SK-N-SH treated with all-trans-retinoic acid at 6 μM for 48 hours (cell line): ENCODE measurements around the gene ERN1.

ENCODE experiments used
- ATAC-seq: fragments of 200-7000 bp; cut with Tn5 transposase; 3 replicates; pipeline ENCODE4 v1.9.1; 2020; ENCODE audit warnings: mild to moderate bottlenecking, moderate library complexity
- ARNTL ChIP-seq: fragments of 450-650 bp; formaldehyde crosslinking; IDR thresholded peaks from 2 replicates; pipeline ENCODE4 v1.5.0; 2020; ENCODE audit warnings: low read depth, mild to moderate bottlenecking, moderate library complexity, borderline replicate concordance
- BACH2 ChIP-seq: fragments of 250-450 bp; sonication (Bioruptor Pico); IDR thresholded peaks from 2 replicates; pipeline ENCODE4 v1.9.0; 2021; ENCODE audit warnings: mild to moderate bottlenecking, borderline replicate concordance
- CSDC2 ChIP-seq: fragments of 250-450 bp; sonication (Bioruptor Pico); IDR thresholded peaks from 2 replicates; pipeline ENCODE4 v1.5.0; 2020; ENCODE audit warnings: mild to moderate bottlenecking, moderate library complexity
- ESRRG ChIP-seq: fragments of 250-450 bp; sonication (Bioruptor Pico); IDR thresholded peaks from 2 replicates; pipeline ENCODE4 v1.6.1; 2021; ENCODE audit warnings: mild to moderate bottlenecking
- GLIS3 ChIP-seq: fragments of 250-450 bp; sonication (Bioruptor Pico); IDR thresholded peaks from 2 replicates; pipeline ENCODE4 v1.5.0; 2020; ENCODE audit warnings: mild to moderate bottlenecking, moderate library complexity
- ISL1 ChIP-seq: fragments of 250-450 bp; sonication (Bioruptor Pico); IDR thresholded peaks from 2 replicates; pipeline ENCODE4 v2.1.2; 2022; ENCODE audit warnings: mild to moderate bottlenecking, moderate library complexity
- OSR1 ChIP-seq: fragments of 250-450 bp; sonication (Bioruptor Pico); IDR thresholded peaks from 2 replicates; pipeline ENCODE4 v1.8.0; 2022; ENCODE audit warnings: moderate library complexity, mild to moderate bottlenecking, inconsistent platforms
- PPARA ChIP-seq: fragments of 250-450 bp; sonication (Bioruptor Pico); IDR thresholded peaks from 2 replicates; pipeline ENCODE4 v1.5.0; 2020; ENCODE audit warnings: mild to moderate bottlenecking, borderline replicate concordance
- RARB ChIP-seq: fragments of 250-450 bp; sonication (Bioruptor Pico); IDR thresholded peaks from 2 replicates; pipeline ENCODE4 v1.8.0; 2021; ENCODE audit warnings: mild to moderate bottlenecking, moderate library complexity
- SNAI2 ChIP-seq: fragments of 250-450 bp; sonication (Bioruptor Pico); IDR thresholded peaks from 2 replicates; pipeline ENCODE4 v1.5.0; 2020; ENCODE audit warnings: mild to moderate bottlenecking, moderate library complexity
- TCF4 ChIP-seq: fragments of 250-450 bp; sonication (Bioruptor Pico); IDR thresholded peaks from 2 replicates; pipeline ENCODE4 v1.8.0; 2021; ENCODE audit warnings: mild to moderate bottlenecking, moderate library complexity, borderline replicate concordance
- TOX ChIP-seq: fragments of 250-450 bp; sonication (Bioruptor Pico); IDR thresholded peaks from 2 replicates; pipeline ENCODE4 v1.8.0; 2021; ENCODE audit warnings: mild to moderate bottlenecking, moderate library complexity, borderline replicate concordance
- ZC3H10 ChIP-seq: fragments of 250-450 bp; sonication (Bioruptor Pico); IDR thresholded peaks from 2 replicates; pipeline ENCODE4 v1.5.1; 2021; ENCODE audit warnings: mild to moderate bottlenecking, moderate library complexity
- ZFP3 ChIP-seq: fragments of 250-450 bp; sonication (Bioruptor Pico); IDR thresholded peaks from 2 replicates; pipeline ENCODE4 v1.5.0; 2020; ENCODE audit warnings: mild to moderate bottlenecking, moderate library complexity
- ZNF565 ChIP-seq: fragments of 450-650 bp; formaldehyde crosslinking; conservative IDR thresholded peaks from 2 replicates; pipeline ENCODE4 v1.5.0; 2020; ENCODE audit warnings: low read depth, mild to moderate bottlenecking, moderate library complexity
- ZNF8 ChIP-seq: fragments of 450-650 bp; formaldehyde crosslinking; IDR thresholded peaks from 2 replicates; pipeline ENCODE4 v1.5.0; 2020; ENCODE audit warnings: mild to moderate bottlenecking, moderate library complexity
- TF ChIP-seq, protein P1 (sequence below): fragments of 250-450 bp; sonication (Bioruptor Pico); IDR thresholded peaks from 2 replicates; pipeline ENCODE4 v1.5.0; 2020; ENCODE audit warnings: mild to moderate bottlenecking, moderate library complexity
- TF ChIP-seq, protein P2 (sequence below): fragments of 250-450 bp; sonication (Bioruptor Pico); IDR thresholded peaks from 2 replicates; pipeline ENCODE4 v1.8.0; 2020; ENCODE audit warnings: mild to moderate bottlenecking, moderate library complexity, borderline replicate concordance
- TF ChIP-seq, protein P3 (sequence below): fragments of 250-450 bp; sonication (Bioruptor Pico); IDR thresholded peaks from 2 replicates; pipeline ENCODE4 v1.5.1; 2021; ENCODE audit warnings: mild to moderate bottlenecking, moderate library complexity
- TF ChIP-seq, protein P4 (sequence below): fragments of 250-450 bp; sonication (Bioruptor Pico); IDR thresholded peaks from 2 replicates; pipeline ENCODE4 v1.8.0; 2021; ENCODE audit warnings: low read depth, mild to moderate bottlenecking, moderate library complexity, borderline replicate concordance

The ERN1 gene

DNA sequence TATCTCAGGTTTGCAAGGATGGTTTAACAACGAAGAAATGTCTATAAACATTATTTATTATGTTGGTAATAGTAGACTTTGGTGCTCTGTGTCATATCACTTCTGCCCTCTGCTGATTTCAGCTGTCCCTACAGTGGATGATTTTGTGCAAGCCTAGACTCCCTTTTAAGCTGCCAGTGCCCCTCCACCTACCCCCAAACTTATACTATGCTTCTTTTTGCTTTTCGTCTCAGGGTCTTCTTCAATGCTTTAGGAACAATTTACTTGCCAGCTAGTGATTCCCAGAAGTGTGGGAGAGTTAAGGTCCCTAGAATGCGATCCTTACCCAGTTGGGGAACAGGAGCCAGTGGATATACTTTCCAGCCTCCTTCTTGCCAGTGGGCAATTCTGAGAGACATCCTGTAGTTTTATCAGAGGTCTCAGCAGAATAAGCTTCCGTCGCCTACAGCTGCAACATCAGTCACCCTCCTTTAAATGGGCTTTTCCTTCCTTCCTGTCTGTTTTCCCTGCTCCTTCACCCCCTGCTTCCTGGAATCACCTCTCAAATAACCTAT lies 113.6 kb downstream of the ERN1 start (continued):
- TF ChIP-seq, protein P1, sequence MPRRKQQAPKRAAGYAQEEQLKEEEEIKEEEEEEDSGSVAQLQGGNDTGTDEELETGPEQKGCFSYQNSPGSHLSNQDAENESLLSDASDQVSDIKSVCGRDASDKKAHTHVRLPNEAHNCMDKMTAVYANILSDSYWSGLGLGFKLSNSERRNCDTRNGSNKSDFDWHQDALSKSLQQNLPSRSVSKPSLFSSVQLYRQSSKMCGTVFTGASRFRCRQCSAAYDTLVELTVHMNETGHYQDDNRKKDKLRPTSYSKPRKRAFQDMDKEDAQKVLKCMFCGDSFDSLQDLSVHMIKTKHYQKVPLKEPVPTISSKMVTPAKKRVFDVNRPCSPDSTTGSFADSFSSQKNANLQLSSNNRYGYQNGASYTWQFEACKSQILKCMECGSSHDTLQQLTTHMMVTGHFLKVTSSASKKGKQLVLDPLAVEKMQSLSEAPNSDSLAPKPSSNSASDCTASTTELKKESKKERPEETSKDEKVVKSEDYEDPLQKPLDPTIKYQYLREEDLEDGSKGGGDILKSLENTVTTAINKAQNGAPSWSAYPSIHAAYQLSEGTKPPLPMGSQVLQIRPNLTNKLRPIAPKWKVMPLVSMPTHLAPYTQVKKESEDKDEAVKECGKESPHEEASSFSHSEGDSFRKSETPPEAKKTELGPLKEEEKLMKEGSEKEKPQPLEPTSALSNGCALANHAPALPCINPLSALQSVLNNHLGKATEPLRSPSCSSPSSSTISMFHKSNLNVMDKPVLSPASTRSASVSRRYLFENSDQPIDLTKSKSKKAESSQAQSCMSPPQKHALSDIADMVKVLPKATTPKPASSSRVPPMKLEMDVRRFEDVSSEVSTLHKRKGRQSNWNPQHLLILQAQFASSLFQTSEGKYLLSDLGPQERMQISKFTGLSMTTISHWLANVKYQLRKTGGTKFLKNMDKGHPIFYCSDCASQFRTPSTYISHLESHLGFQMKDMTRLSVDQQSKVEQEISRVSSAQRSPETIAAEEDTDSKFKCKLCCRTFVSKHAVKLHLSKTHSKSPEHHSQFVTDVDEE (CRISPR knock-in tag), result no peak

DNA sequence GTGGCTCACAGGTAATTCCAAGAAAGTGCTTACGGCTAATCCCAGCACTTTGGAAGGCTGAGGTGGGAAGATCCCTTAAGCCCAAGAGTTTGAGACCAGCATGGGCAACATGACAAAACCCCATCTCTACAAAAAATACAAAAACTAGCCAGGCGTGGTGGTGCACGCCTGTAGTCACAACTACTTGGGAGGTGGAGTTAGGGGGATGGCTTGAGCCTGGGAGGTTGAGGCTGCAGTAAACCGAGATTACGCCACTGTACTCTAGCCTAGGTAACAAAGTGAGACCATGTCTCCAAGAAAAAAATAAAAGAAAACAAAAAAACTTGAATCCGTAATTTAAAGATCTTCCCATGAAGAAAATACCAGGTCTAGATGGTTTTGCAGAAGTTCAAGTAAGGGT lies 114.5 kb downstream of the ERN1 start:
- TF ChIP-seq ISL1 (no peak), CSDC2 (CRISPR knock-in tag) (no peak), OSR1 (CRISPR knock-in tag) (no peak), TOX (CRISPR knock-in tag) (no peak), ESRRG (no peak), BACH2 (CRISPR knock-in tag) (no peak), ZNF565 (CRISPR knock-in tag) (no peak), ZNF8 (CRISPR knock-in tag) (no peak), PPARA (CRISPR knock-in tag) (no peak), SNAI2 (no peak), ZFP3 (CRISPR knock-in tag) (no peak), ARNTL (CRISPR knock-in tag) (no peak), ZC3H10 (CRISPR knock-in tag) (no peak), TCF4 (CRISPR knock-in tag) (no peak), RARB (CRISPR knock-in tag) (no peak), GLIS3 (CRISPR knock-in tag) (no peak)
- TF ChIP-seq, protein P2, sequence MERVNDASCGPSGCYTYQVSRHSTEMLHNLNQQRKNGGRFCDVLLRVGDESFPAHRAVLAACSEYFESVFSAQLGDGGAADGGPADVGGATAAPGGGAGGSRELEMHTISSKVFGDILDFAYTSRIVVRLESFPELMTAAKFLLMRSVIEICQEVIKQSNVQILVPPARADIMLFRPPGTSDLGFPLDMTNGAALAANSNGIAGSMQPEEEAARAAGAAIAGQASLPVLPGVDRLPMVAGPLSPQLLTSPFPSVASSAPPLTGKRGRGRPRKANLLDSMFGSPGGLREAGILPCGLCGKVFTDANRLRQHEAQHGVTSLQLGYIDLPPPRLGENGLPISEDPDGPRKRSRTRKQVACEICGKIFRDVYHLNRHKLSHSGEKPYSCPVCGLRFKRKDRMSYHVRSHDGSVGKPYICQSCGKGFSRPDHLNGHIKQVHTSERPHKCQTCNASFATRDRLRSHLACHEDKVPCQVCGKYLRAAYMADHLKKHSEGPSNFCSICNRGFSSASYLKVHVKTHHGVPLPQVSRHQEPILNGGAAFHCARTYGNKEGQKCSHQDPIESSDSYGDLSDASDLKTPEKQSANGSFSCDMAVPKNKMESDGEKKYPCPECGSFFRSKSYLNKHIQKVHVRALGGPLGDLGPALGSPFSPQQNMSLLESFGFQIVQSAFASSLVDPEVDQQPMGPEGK, result no peak
- TF ChIP-seq, protein P3, sequence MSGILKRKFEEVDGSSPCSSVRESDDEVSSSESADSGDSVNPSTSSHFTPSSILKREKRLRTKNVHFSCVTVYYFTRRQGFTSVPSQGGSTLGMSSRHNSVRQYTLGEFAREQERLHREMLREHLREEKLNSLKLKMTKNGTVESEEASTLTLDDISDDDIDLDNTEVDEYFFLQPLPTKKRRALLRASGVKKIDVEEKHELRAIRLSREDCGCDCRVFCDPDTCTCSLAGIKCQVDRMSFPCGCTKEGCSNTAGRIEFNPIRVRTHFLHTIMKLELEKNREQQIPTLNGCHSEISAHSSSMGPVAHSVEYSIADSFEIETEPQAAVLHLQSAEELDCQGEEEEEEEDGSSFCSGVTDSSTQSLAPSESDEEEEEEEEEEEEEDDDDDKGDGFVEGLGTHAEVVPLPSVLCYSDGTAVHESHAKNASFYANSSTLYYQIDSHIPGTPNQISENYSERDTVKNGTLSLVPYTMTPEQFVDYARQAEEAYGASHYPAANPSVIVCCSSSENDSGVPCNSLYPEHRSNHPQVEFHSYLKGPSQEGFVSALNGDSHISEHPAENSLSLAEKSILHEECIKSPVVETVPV (CRISPR knock-in tag), result no peak
- TF ChIP-seq, protein P1 (CRISPR knock-in tag), result no peak
- TF ChIP-seq, protein P4, sequence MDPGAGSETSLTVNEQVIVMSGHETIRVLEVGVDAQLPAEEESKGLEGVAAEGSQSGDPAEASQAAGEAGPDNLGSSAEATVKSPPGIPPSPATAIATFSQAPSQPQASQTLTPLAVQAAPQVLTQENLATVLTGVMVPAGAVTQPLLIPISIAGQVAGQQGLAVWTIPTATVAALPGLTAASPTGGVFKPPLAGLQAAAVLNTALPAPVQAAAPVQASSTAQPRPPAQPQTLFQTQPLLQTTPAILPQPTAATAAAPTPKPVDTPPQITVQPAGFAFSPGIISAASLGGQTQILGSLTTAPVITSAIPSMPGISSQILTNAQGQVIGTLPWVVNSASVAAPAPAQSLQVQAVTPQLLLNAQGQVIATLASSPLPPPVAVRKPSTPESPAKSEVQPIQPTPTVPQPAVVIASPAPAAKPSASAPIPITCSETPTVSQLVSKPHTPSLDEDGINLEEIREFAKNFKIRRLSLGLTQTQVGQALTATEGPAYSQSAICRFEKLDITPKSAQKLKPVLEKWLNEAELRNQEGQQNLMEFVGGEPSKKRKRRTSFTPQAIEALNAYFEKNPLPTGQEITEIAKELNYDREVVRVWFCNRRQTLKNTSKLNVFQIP (CRISPR knock-in tag), result no peak
- ATAC-seq, result no peak
